Hepatocyte (in vitro differentiated cells): ENCODE results near the gene FCRL1. TPM values are rescaled to one million over a fixed set of nuclear protein-coding genes. Genes with fewer than 3 reads are reported as not detected.

Experiments used
- DNase-seq: peaks from one replicate; pipeline ENCODE4 v3.0.0-alpha.2; 2016; ENCODE audit warnings: low spot score
- H2AFZ ChIP-seq: fragments of 200-600 bp; sonication (generic); 2 replicates; pipeline ENCODE4 v1.6.0; 2016; ENCODE audit warnings: antibody characterized with exemption, mild to moderate bottlenecking
- H3K27ac ChIP-seq: fragments of 200-600 bp; sonication (generic); 2 replicates; pipeline ENCODE4 v1.5.1; 2016; ENCODE audit warnings: mild to moderate bottlenecking
- H3K27me3 ChIP-seq: fragments of 200-600 bp; sonication (generic); 2 replicates; pipeline ENCODE4 v1.6.1; 2016
- H3K36me3 ChIP-seq: fragments of 200-600 bp; sonication (generic); replicated peaks from 2 replicates; pipeline ENCODE4 v1.5.1; 2016; ENCODE audit warnings: low read depth; ENCODE audit not compliant: insufficient read depth
- H3K4me1 ChIP-seq: fragments of 200-600 bp; sonication (generic); 2 replicates; pipeline ENCODE4 v1.5.1; 2016; ENCODE audit warnings: mild to moderate bottlenecking, moderate library complexity; ENCODE audit not compliant: insufficient read depth
- H3K4me2 ChIP-seq: fragments of 200-600 bp; sonication (generic); 2 replicates; pipeline ENCODE4 v1.6.0; 2016
- H3K4me3 ChIP-seq: fragments of 200-600 bp; sonication (generic); 2 replicates; pipeline ENCODE4 v1.5.1; 2016; ENCODE audit warnings: mild to moderate bottlenecking
- H3K79me2 ChIP-seq: fragments of 200-600 bp; sonication (generic); 2 replicates; pipeline ENCODE4 v1.6.0; 2017; ENCODE audit warnings: mild to moderate bottlenecking
- H3K9me2 ChIP-seq: fragments of 200-600 bp; sonication (generic); replicated peaks from 2 replicates; pipeline ENCODE4 v1.6.0; 2017; ENCODE audit warnings: mild to moderate bottlenecking; ENCODE audit not compliant: insufficient read depth
- H3K9me3 ChIP-seq: fragments of 200-600 bp; sonication (generic); 2 replicates; pipeline ENCODE4 v1.5.1; 2016; ENCODE audit warnings: low read depth, mild to moderate bottlenecking
- H4K20me1 ChIP-seq: fragments of 200-600 bp; sonication (generic); 2 replicates; pipeline ENCODE4 v1.6.0; 2016; ENCODE audit warnings: mild to moderate bottlenecking; ENCODE audit not compliant: insufficient read depth, poor library complexity, severe bottlenecking
- EZH2 ChIP-seq: fragments of 200-600 bp; sonication (generic); IDR thresholded peaks from 2 replicates; pipeline ENCODE4 v1.6.1; 2016; ENCODE audit warnings: antibody characterized with exemption, mild to moderate bottlenecking, borderline replicate concordance
- EZH2phosphoT487 ChIP-seq: fragments of 200-600 bp; sonication (generic); IDR thresholded peaks from one replicate; pipeline ENCODE4 v1.6.1; 2018; ENCODE audit warnings: antibody characterized with exemption, mild to moderate bottlenecking, low read depth, moderate library complexity; ENCODE audit not compliant: unreplicated experiment, severe bottlenecking
- WGBS: methylation state at CpG from one replicate; pipeline ENCODE4 v1.1.6; 2016; ENCODE audit warnings: low lambda C conversion rate; ENCODE audit errors: missing lambda C conversion rate; 5-methylcytosine and 5-hydroxymethylcytosine counted together
- polyA plus RNA-seq: library from polyadenylated mRNA; unstranded; fragments of >200 nt; fragmentation: Nextera tagmentation; extraction: Ambion mirVana; gene quantifications from 2 replicates; pipeline ENCODE4 v1.2.1, GENCODE V29; 2016
- total RNA-seq: library from RNA; depleted of rRNA; stranded (reverse); fragments of >200 nt; gene quantifications from 2 replicates; pipeline ENCODE4 v1.2.3, GENCODE V29; 2014
- TF ChIP-seq, protein P1 (sequence below): fragments of 200-600 bp; sonication (generic); IDR thresholded peaks from 2 replicates; pipeline ENCODE4 v1.5.1; 2016; ENCODE audit warnings: antibody characterized with exemption, mild to moderate bottlenecking; ENCODE audit not compliant: poor library complexity

Gene FCRL1
- total and polyA plus RNA-seq, 2 experiments from 2014 or later = not detected

DNA sequence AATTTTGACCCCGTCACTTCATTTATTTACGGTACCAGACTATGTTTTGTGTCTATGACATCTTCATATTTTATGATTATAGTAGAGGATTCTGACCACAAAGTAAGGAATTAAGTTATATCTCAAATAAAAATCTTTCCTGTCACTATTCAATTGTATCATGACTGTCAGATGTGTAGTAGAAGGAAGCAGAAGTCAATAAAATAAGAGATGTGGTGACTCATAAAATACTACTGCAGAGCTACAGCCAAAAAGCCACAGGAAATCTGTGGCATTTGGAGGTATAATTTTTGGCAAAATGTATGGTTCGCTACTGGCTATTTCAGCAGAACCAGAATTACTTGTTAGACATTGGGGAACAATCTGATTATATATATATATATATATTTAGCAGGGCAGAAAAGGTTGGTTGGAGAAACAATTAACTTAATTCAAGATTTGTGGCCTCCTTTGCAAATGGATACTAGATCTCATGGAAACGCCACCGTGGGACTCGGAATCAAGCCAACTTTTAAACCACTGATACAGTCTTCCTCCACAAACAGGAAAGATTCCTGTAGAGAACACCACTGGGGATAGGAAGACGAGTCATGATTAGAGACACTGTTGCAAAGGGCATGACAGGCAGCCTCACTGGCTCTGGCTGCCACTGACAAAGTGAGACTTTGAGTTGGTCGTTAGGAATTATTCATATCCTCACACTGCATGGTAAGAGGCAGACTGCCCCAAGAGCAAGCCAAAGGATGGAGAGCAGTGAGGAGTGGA lies 48.1 kb downstream of the FCRL1 start:
- no peak overlapping the region for H2AFZ ChIP-seq
- H3K79me2 ChIP-seq = no peaks in the 10 kb centered on the region

DNA sequence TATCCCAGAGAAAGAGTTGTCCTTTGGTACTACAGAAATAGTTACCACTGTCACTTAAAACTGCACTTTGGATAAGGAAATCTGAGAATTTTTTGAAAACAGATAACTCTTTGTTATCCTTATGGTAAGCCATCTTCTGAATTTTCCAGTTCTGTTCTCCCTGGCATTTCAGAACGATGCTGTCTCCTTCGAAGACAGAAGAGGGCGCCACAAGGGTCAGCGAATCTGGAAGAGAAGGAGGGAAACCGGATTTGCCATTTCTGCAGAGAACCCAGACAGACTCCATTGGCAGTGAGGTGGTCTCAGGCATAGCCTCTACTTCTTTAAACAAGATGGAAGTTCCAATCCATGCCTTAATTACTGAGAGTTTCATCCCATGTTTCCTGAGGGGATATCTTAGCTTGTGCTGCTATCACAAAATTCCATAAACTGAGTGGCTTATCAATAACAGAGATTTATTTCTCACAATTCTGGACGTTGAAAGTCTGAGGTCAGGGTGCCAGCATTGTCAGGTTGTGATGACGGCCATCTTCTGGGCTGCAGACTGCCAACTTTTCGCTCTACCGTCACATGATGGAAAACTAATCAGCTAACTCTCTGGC lies 49.4 kb downstream of the FCRL1 start:
- H3K9me3 ChIP-seq = no peaks in the 10 kb centered on the region
- H4K20me1 ChIP-seq = no peaks in the 10 kb centered on the region
- WGBS = 53% methylated on average over 9 of the region's 9 CpGs

More for the DNA sequence above, 48.1 kb downstream of the FCRL1 start:
- Histone ChIP-seq H3K4me2 (no peak overlapping the region), H3K36me3 (no peaks in the 10 kb centered on the region), H3K4me3 (no peak overlapping the region), H3K27me3 (no peaks in the 10 kb centered on the region), H3K4me1 (no peaks in the 10 kb centered on the region), H4K20me1 (no peaks in the 10 kb centered on the region), H3K9me3 (no peaks in the 10 kb centered on the region), H3K27ac (no peak overlapping the region), H3K9me2 (no peaks in the 10 kb centered on the region)
- TF ChIP-seq, protein P1, sequence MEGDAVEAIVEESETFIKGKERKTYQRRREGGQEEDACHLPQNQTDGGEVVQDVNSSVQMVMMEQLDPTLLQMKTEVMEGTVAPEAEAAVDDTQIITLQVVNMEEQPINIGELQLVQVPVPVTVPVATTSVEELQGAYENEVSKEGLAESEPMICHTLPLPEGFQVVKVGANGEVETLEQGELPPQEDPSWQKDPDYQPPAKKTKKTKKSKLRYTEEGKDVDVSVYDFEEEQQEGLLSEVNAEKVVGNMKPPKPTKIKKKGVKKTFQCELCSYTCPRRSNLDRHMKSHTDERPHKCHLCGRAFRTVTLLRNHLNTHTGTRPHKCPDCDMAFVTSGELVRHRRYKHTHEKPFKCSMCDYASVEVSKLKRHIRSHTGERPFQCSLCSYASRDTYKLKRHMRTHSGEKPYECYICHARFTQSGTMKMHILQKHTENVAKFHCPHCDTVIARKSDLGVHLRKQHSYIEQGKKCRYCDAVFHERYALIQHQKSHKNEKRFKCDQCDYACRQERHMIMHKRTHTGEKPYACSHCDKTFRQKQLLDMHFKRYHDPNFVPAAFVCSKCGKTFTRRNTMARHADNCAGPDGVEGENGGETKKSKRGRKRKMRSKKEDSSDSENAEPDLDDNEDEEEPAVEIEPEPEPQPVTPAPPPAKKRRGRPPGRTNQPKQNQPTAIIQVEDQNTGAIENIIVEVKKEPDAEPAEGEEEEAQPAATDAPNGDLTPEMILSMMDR = no peak
- TF ChIP-seq EZH2 = no peak
- TF ChIP-seq EZH2phosphoT487 = no peak
- no peak for DNase-seq
- 83% methylated on average over 8 of the region's 8 CpGs for WGBS

DNA sequence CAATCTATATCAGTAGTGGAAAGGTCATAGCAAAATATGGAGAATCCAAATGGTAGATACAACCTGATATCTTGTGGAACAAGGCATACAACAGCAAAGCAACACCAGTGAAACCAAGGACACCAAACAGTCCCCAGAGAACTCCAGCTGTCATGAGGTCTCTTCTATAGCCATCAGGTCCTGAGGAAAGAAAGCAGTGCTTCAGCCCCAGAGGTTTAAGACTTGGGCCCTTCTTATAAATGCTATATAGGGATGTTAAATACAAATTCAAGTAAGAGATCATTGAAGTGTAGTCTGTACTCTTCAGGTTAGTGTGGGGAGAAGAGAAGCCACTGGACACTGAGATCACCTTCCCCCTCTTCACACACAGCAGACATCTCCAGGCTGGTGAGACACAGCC lies 53.1 kb downstream of the FCRL1 start:
- Histone ChIP-seq H4K20me1 (no peaks in the 10 kb centered on the region), H2AFZ (no peak overlapping the region), H3K27me3 (no peaks in the 10 kb centered on the region), H3K9me3 (no peaks in the 10 kb centered on the region), H3K9me2 (no peaks in the 10 kb centered on the region), H3K4me1 (no peaks in the 10 kb centered on the region), H3K4me3 (no peak overlapping the region), H3K27ac (no peak overlapping the region), H3K79me2 (no peaks in the 10 kb centered on the region), H3K36me3 (no peaks in the 10 kb centered on the region), H3K4me2 (no peak overlapping the region)
- no peak for TF ChIP-seq EZH2phosphoT487
- TF ChIP-seq, protein P1 = no peak
- no peak for TF ChIP-seq EZH2
- no peak for DNase-seq

More for the DNA sequence above, 49.4 kb downstream of the FCRL1 start:
- Histone ChIP-seq H3K9me2 (no peaks in the 10 kb centered on the region), H2AFZ (no peak overlapping the region), H3K36me3 (no peaks in the 10 kb centered on the region), H3K4me2 (no peak overlapping the region), H3K4me3 (no peak overlapping the region), H3K27ac (no peak overlapping the region), H3K79me2 (no peaks in the 10 kb centered on the region), H3K4me1 (no peaks in the 10 kb centered on the region), H3K27me3 (no peaks in the 10 kb centered on the region)
- no peak for TF ChIP-seq EZH2
- TF ChIP-seq, protein P1 = peak; percentile 22
- DNase-seq = no peak
